ENCODE data around the gene GRXCR1.

GRXCR1 gene

GRCh38 chr4:42892413-42892812 is at the start of gene GRXCR1:
TSS of gene GRXCR1 (plus strand) at chr4:42892713. CDS start at chr4:42893267, 554 bp downstream.
- DNase-seq = no peak

GRCh38 chr4:42843694-42844093 is 48.8 kb upstream of the GRXCR1 start:
- DNase-seq = no peak

DNA sequence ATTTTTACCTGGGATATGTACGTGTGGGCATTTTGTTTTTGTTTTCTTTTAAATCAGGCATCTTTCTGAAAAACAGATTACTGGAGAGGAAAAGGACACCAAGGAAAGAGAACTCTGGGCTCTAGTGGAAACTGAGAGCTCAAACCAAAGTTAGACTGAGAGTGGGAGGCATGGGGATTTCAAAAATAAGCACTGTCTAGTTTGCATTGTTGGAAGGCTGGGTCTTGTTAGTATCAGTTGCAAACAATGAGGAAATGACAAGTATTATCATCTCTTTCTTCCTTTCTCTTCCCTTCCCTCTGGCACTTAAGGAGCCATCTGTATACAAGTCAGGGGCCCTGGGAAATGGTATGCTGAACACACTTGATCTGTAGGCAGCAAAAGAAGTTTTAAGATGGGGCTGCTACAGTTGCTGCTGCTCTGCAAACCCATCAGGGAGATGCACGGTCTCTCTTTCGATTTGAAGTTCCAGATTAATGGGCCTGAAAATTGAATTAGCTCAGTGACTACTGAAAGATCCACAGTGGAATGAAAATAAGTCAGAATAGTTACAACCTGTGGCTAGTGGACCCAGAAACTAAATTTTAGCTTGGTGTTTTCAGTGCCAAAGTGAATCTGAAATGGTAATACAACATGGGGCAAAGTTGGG is 48.0 kb upstream of the GRXCR1 start:
- no peak for DNase-seq

DNA sequence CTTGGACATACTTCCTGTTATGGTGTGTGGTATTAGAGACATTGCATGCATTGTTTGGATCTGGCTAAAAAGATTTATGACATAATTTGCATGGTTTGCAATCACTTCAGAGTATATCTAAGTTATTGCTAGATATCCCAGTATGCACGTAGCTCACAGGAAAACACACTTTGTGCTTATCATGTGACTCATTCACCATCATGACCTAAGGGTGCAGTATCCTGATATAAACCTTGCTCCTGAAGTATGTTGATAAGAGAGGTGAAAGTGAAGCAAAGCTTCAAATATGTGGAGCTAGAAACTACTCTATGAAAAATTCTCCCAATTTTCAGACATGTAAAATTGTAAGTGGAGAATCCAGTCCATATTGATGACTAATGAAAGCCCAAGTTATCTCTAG is 46.9 kb upstream of the GRXCR1 start:
- no peak for DNase-seq

DNA sequence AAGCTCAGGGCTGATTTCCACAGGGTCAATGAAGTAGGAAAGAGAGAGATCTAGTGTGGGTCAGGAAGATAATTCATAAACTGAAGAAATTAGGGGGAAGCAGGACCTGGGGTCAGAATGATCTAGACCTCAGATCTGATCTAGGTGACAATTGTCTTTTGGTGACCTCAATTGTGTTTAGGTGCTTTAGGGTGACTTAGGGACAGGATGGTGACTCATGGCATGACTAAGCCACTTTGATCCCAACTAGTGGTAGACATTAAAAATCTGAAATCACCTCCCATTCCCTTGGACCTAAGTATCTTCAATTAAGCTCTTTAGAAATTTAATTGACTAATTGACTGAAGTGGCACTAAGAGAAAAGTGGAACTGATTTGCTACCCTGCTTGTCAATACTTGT is 36.7 kb upstream of the GRXCR1 start:
- no peak for DNase-seq

- peak; percentile 41 to 61 for DNase-seq
Observed at GRCh38 chr4:42865572-42866189, 26.8 kb upstream of the GRXCR1 start.

DNA sequence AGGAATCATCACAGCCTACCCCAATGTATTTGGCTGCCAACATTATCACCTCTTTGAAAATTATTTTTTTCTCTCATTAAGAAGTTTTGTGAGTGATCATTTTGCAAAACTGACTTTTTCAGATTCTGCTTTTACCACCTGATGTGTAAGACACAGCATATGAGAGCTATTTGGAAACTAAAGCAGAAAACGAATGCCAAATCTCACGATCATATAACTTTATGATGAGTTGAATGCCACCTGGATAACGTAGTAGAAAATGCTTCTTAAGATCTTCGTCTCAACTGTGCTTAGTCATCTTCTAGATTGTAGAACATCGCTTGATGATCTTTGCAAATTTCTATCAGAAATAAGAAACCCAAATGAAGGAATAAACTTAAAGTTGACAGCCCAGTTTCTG is 21.3 kb upstream of the GRXCR1 start:
- no peak for DNase-seq

DNA sequence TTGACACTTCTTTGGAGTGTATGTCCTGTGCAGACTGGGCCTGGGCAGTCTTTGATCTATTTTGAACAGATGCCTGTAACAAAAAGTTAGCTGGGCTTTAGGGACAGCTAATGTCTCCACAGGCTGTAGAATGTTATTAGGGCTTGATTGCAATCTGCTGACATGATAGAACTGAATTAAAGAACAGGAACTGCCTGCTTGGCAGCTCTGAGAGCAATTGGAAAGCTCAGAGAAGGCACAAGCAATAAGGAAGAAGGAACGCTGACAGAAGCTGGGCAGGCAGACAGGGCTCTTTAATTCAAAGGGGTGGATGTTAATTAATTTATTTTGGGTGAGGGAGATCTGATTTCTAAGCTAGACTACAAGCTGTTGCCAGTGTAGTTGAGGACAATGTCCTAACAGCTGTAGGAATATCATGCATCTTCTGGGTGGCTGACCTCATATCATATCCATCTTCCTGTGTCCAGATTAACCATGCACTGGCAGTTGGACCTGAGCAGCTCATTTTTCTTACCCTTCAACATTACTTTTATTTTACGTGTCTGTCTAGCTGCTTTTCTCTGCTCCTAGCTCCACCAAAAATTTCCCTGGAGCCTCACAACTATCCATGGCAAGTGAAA is 20.7 kb upstream of the GRXCR1 start:
- no peak for DNase-seq

DNA sequence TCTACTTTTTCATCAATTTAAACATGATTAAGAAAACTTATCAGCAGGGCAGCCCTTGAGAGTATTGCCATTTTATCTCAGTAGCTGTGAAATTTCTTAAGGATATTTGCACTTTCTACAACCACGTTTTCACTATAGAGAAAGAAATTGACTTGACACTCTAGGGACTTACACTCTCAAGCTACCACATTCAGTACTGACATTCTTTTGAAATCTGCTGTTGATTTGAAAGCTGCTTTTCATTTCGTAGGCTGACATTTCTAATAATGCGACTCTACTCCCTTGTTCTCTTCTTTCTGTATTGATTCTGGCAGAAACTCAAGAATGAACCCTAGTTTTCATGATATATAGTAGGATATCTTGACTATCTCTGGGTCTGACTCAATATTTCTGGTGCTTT is 13.7 kb upstream of the GRXCR1 start:
- DNase-seq = no peak

- no peak for DNase-seq
Observed at GRCh38 chr4:42881253-42881652, 11.3 kb upstream of the GRXCR1 start.

DNA sequence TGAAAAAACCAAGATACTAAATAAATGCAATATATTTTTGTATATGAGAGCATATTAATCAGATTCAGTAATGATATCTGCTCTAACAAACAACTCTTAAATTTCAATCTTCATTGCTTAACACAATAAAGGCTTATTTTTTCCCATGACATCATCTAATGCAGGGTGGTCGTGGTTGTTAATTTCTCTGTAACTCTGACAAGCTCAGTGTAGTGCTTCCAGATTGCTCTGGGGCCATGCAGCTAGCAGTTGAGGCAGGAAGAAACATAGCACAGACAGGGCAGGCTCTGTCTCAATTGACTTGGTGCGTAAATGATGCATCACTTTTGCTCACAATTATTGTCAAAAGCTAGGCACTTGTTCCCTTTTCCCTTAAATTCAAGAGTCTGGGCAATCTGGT is 869 bp upstream of the GRXCR1 start:
- no peak for DNase-seq

DNA sequence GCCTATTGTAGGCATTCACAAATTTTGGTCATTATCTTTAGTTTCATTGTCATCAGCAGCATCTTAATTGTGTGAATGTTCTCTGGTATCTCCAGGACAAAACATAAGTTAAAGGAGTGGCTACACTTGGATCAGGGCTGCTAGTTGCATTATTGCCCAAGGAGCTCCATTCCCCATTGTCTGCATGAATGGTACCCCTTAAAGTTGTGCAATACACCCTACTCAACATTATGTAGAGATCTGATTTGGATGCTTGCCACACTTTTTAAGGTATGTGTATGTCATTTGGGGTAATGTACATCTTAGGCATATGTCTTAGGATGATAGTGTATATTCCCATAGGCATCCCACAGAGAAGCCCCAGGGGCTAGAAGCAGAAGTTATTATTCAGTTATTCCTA is 2.9 kb downstream of the GRXCR1 start:
- no peak for DNase-seq

GRCh38 chr4:42904986-42905385 is 12.5 kb downstream of the GRXCR1 start:
- DNase-seq = no peak

DNA sequence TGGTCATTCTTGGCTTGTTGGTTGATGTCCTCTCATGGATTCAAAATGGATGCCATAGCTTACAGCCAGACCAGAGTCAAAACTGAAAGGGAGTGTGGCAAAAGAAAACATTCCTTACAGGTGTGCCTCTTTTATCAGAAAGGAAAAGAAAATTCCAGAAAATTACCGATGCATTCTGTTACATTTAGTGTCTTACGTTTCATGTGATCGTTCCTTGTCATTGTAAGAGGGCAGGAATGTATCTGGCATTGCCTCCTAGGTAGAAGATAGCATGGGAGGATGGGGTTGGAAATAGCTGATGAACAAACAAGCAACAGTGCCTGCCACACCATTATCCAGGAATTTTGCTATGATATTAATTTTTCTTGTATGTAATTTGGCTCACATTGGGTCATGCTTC is 13.1 kb downstream of the GRXCR1 start:
- DNase-seq = no peak

DNA sequence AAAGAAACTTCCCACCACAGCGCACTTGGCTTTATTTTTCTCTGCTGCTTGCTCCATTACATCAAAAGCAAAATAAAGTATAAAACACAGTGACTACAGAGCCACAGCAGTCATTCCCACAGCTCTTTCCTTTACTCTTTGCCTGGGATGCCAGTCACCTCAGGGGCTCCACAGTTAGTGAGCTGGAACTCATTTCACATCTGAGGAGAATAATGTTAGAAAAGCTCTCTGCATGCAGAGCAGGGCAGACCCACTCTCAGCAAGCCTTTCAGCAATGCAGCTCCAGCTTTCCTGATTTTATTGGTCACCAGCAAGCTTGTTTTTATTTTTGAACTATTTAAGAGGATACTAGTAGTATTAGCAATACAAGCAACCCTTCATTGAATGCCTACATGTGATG is 13.8 kb downstream of the GRXCR1 start:
- no peak for DNase-seq

GRCh38 chr4:42906891-42907759 is 14.6 kb downstream of the GRXCR1 start:
- no peak for DNase-seq

GRCh38 chr4:42910459-42910858 is 17.9 kb downstream of the GRXCR1 start:
- no peak for DNase-seq

- DNase-seq = no peak
Observed at GRCh38 chr4:42914937-42915336, 22.4 kb downstream of the GRXCR1 start.

DNA sequence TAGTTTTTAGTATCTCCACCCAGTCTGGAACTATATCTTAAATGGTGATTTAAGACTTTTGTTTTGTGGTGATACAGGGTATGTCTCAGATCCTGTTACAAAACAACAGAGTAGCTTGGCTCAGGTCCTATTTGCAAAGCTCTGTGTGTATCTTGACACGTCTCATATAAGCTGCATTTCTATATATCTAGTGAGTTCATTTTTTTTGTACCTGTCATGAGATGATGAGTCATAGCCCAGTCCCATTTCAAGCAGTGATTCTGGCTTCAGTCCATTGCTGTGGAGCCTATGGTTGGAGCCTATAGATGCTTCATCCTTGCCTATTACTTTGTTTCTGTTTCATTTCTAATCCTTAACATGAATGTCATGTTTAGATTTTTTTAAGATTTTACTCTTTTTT is 23.0 kb downstream of the GRXCR1 start:
- DNase-seq = no peak

DNA sequence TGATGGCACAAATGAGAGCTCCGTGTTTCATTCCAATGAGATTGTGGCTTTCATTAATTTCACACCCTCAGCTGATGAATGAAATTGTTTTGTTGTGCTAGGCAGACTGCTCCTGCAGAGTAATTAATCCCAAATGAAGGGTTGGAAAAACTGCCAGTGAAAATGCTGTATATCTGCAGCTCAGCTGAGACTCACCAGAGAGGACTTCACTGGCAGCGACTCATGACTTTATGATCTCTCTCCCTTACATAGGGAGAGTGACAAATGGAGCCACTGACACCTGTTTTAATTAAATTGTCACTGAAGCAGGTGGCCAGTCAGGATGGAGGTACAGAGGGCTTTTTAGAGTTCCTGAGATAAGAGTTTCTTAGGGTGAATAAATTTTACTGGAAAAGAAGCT is 24.8 kb downstream of the GRXCR1 start:
- no peak for DNase-seq

GRCh38 chr4:42923431-42923830 is 30.9 kb downstream of the GRXCR1 start:
- no peak for DNase-seq

GRCh38 chr4:42925921-42926320 is 33.4 kb downstream of the GRXCR1 start:
- no peak for DNase-seq

GRCh38 chr4:42927946-42928345 is 35.4 kb downstream of the GRXCR1 start:
- no peak for DNase-seq

- no peak for DNase-seq
Observed at GRCh38 chr4:42928582-42928981, 36.1 kb downstream of the GRXCR1 start.
